ENCODE data around the gene TMEM109. TPM values are rescaled to one million over a fixed set of nuclear protein-coding genes. Genes with fewer than 3 reads are reported as not detected.

TMEM109 gene
- total and polyA plus RNA-seq, 2 of the 8 experiments (the other 6 are each of a cell fraction or from before 2014, with no cell fraction given): 27.3 to 30.3 TPM

- TF ChIP-seq RBBP5 (IDR thresholded peaks at IDR 0.05; ENCODE audit: borderline replicate concordance, low read depth, low read length): no peak
- no peak for TF ChIP-seq GABPA (IDR thresholded peaks at IDR 0.05; ENCODE audit: borderline replicate concordance, insufficient read depth, low read length)
- no peak for TF ChIP-seq USF2 (IDR thresholded peaks at IDR 0.05; ENCODE audit: low read length)
- no peak for TF ChIP-seq RXRA (IDR thresholded peaks at IDR 0.05; ENCODE audit: insufficient read depth, low read depth, low read length)
- TF ChIP-seq HDAC6 (IDR thresholded peaks at IDR 0.05; ENCODE audit: low read depth, low read length): no peak
Measured at GRCh38 chr11:60957188-60957587, 43.2 kb downstream of the TMEM109 start (continued).
